Hematopoietic multipotent progenitor cell treated with erythropoietin and hydrocortisone succinate and interleukin-3 and kit ligand, for 8 days (in vitro differentiated cells): ENCODE results near the gene LRRC38.
"Not testable (repeated sequence)": the region's sequence is repeated elsewhere in the genome, so short reads cannot be mapped to it uniquely, and the experiment has no call there.

Experiments
- DNase-seq: peaks from one replicate; pipeline ENCODE4 v3.0.0-alpha.2; 2015

The LRRC38 gene

GRCh38 chr1:13456904-13457532 is 56.8 kb downstream of the LRRC38 start:
- DNase-seq, result no peak

GRCh38 chr1:13451399-13451965 is 62.3 kb downstream of the LRRC38 start:
- DNase-seq, result no peak

GRCh38 chr1:13450204-13450603 is 63.6 kb downstream of the LRRC38 start:
- DNase-seq, result no peak

GRCh38 chr1:13443335-13443979 is 70.3 kb downstream of the LRRC38 start:
- DNase-seq, result no peak

GRCh38 chr1:13439104-13439783 is 74.6 kb downstream of the LRRC38 start:
- not testable (repeated sequence) for DNase-seq

GRCh38 chr1:13435458-13435857 is 78.3 kb downstream of the LRRC38 start:
- no peak for DNase-seq

GRCh38 chr1:13433694-13434358 is 80.0 kb downstream of the LRRC38 start:
- DNase-seq, result not testable (repeated sequence)

GRCh38 chr1:13432251-13432650 is 81.6 kb downstream of the LRRC38 start:
- DNase-seq, result no peak

GRCh38 chr1:13430495-13430894 is 83.3 kb downstream of the LRRC38 start:
- DNase-seq, result no peak
